Endodermal cell (in vitro differentiated cells): Measurements from ENCODE around the gene AGRN. TPM values are rescaled to one million over a fixed set of nuclear protein-coding genes. Genes with fewer than 3 reads are reported as not detected.
"Not testable (repeated sequence)": the region's sequence is repeated elsewhere in the genome, so short reads cannot be mapped to it uniquely, and the experiment has no call there.

Experiments used
- DNase-seq: peaks from one replicate; pipeline ENCODE4 v3.0.0-alpha.2; 2017
- H3K27ac ChIP-seq: 2 replicates; pipeline ENCODE4 v1.5.1; 2013; ENCODE audit warnings: mild to moderate bottlenecking, low read depth, low read length, moderate library complexity
- H3K27me3 ChIP-seq: 2 replicates; pipeline ENCODE4 v1.6.1; 2013; ENCODE audit warnings: mild to moderate bottlenecking, low read length, moderate library complexity; ENCODE audit not compliant: insufficient read depth, control insufficient read depth, poor library complexity, severe bottlenecking
- H3K36me3 ChIP-seq: 2 replicates; pipeline ENCODE4 v1.7.0; 2013; ENCODE audit warnings: mild to moderate bottlenecking, low read length, moderate library complexity; ENCODE audit not compliant: control insufficient read depth, insufficient read depth
- H3K4me1 ChIP-seq: one replicate; pipeline ENCODE4 v1.7.0; 2013; ENCODE audit warnings: low read length; ENCODE audit not compliant: control insufficient read depth, insufficient read depth
- H3K4me3 ChIP-seq: 2 replicates; pipeline ENCODE4 v1.5.1; 2013; ENCODE audit warnings: mild to moderate bottlenecking, low read length, moderate library complexity
- H3K9ac ChIP-seq: 2 replicates; pipeline ENCODE4 v1.6.1; 2013; ENCODE audit warnings: mild to moderate bottlenecking, low read length, moderate library complexity; ENCODE audit not compliant: poor library complexity, severe bottlenecking; ENCODE audit errors: extremely low read depth
- H3K9me3 ChIP-seq: 2 replicates; pipeline ENCODE4 v1.6.1; 2013; ENCODE audit warnings: mild to moderate bottlenecking, low read length, moderate library complexity; ENCODE audit not compliant: control insufficient read depth
- H3K27ac Mint-ChIP-seq: 2 replicates; pipeline ENCODE4 v1.8.0; 2020; ENCODE audit warnings: mixed read lengths
- H3K27me3 Mint-ChIP-seq: 2 replicates; pipeline ENCODE4 v1.8.0; 2021; ENCODE audit warnings: mild to moderate bottlenecking, mixed read lengths; ENCODE audit not compliant: insufficient read depth
- H3K36me3 Mint-ChIP-seq: 2 replicates; pipeline ENCODE4 v1.8.0; 2020; ENCODE audit warnings: low read depth, mixed read lengths
- H3K4me1 Mint-ChIP-seq: 2 replicates; pipeline ENCODE4 v1.8.0; 2020; ENCODE audit warnings: mixed read lengths
- H3K4me3 Mint-ChIP-seq: 2 replicates; pipeline ENCODE4 v1.8.0; 2020; ENCODE audit warnings: mild to moderate bottlenecking, moderate library complexity, mixed read lengths
- H3K9me3 Mint-ChIP-seq: 2 replicates; pipeline ENCODE4 v1.8.0; 2020; ENCODE audit warnings: mild to moderate bottlenecking, mixed read lengths
- CTCF ChIP-seq: fragments of 200-600 bp; sonication (generic); conservative IDR thresholded peaks from 2 replicates; pipeline ENCODE4 v1.5.0; 2021; ENCODE audit warnings: antibody characterized with exemption, mild to moderate bottlenecking
- WGBS, 2 experiments: methylation state at CpG; one replicate each; pipeline versions ENCODE4 v1.1.5 to v1.1.7; 2013; ENCODE audit warnings: missing lambda C conversion rate in 2 of 2, mixed read lengths in 1 of 2; ENCODE audit not compliant: insufficient coverage in 1 of 2, insufficient read length in 1 of 2; 5-methylcytosine and 5-hydroxymethylcytosine counted together
- total RNA-seq, 2 donors: library from RNA; stranded (reverse); fragmentation: NEBNext Ultra II Directional in 1 of 2; extraction: Animal tissue kit (Norgen Biotek cat#: 25700) in 1 of 2; gene quantifications; 2 replicates in 1 of 2; 3 replicates in 1 of 2; pipeline ENCODE4 v1.2.1, GENCODE V29; 2021

The AGRN gene
- total RNA-seq, 2 donors from 2014 or later: 269 to 288 TPM

GRCh38 chr1:1005774-1006304 lies 14.1 kb upstream of the AGRN start:
- Histone ChIP-seq H3K9me3 (no peaks in the 10 kb centered on the region), H3K9ac (no peak overlapping the region), H3K36me3 (no peaks in the 10 kb centered on the region), H3K27ac (no peak overlapping the region), H3K4me3 (no peak overlapping the region), H3K27me3 (no peaks in the 10 kb centered on the region), H3K4me1 (peaks cover 27% of the 10 kb centered on the region)
- H3K27me3 Mint-ChIP-seq: peaks cover 48% of the 10 kb centered on the region
- DNase-seq: no peak
- peak overlapping the region; percentile 64 for H3K27ac Mint-ChIP-seq
- no peaks in the 10 kb centered on the region for H3K9me3 Mint-ChIP-seq
- no peak for TF ChIP-seq CTCF
- no peaks in the 10 kb centered on the region for H3K36me3 Mint-ChIP-seq
- H3K4me1 Mint-ChIP-seq: peaks cover 29% of the 10 kb centered on the region
- H3K4me3 Mint-ChIP-seq: peak overlapping the region; percentile 26
- WGBS, 2 experiments: 72 to 77% methylated on average over 14 to 23 of the region's 23 CpGs

DNA sequence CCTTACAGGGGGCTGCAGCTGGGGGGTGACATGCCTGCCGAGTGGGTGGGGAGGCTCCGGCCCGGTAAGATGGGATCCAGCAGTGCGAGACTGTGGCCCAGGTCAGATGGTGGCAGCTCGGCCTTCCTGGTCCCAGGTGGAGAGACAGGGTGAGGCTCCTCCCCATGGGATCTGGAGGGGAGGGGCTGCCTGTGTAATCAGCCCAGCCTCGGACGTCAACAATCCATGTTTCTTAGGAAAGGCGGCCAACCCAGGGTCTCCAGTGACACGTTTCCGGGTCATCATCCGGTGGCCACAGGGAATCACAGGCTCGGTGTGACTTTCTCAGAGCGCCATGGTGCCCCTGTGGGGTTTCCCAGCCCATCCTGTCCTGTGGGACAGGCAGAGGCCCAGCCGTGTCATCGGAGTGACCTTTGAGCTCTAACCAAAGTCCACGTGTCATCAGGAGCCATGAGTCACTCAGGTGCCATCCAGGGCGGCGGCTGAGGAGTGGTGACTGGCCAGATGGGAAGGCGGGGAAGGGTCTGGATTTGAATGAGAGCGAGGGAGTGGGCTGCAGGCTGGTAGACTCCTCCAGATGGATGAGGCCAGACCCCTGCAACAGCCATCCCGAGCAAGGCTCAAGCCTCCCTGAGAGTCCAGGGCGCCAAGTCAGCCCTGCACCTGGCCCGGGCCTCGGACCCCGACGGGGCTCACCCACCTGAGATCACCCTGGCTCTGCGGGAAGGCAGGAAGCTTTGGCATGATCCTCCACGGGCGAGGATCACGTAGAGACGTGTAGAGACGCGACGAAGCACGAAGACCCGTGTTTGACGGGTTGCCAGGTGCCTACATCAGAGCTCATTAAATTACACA lies 13.4 kb upstream of the AGRN start:
- peak overlapping the region; percentile 26 for H3K4me3 Mint-ChIP-seq
- TF ChIP-seq CTCF: no peak
- Histone ChIP-seq H3K4me1 (peaks cover 27% of the 10 kb centered on the region), H3K9me3 (no peaks in the 10 kb centered on the region), H3K36me3 (no peaks in the 10 kb centered on the region), H3K4me3 (no peak overlapping the region), H3K27me3 (no peaks in the 10 kb centered on the region), H3K9ac (no peak overlapping the region), H3K27ac (no peak overlapping the region)
- H3K9me3 Mint-ChIP-seq: no peaks in the 10 kb centered on the region
- peaks cover 42% of the 10 kb centered on the region for H3K27me3 Mint-ChIP-seq
- 89 to 91% methylated on average over 35 to 37 of the region's 37 CpGs for WGBS, 2 experiments
- peak; percentile 71 for DNase-seq
- H3K36me3 Mint-ChIP-seq: no peaks in the 10 kb centered on the region
- peaks cover 29% of the 10 kb centered on the region for H3K4me1 Mint-ChIP-seq
- peak overlapping the region; percentile 64 for H3K27ac Mint-ChIP-seq

GRCh38 chr1:1010131-1010530 lies 9.8 kb upstream of the AGRN start:
- peaks cover 29% of the 10 kb centered on the region for H3K27me3 Mint-ChIP-seq
- WGBS, 2 experiments: 98% methylated on average over 6 to 7 of the region's 8 CpGs

More at GRCh38 chr1:1010131-1010530, 9.8 kb upstream of the AGRN start:
- H3K4me1 Mint-ChIP-seq: peaks cover 27% of the 10 kb centered on the region
- H3K4me3 ChIP-seq, H3K27ac Mint-ChIP-seq, H3K9me3 ChIP-seq, H3K27me3 ChIP-seq, H3K36me3 ChIP-seq, DNase-seq, H3K27ac ChIP-seq, H3K9ac ChIP-seq, H3K4me3 Mint-ChIP-seq, H3K36me3 Mint-ChIP-seq, H3K9me3 Mint-ChIP-seq: not testable (repeated sequence)
- peaks cover 14% of the 10 kb centered on the region for H3K4me1 ChIP-seq
